Right cardiac atrium (tissue), 5 donors: Measurements from ENCODE around the gene CKS1B. TPM values are rescaled to one million over a fixed set of nuclear protein-coding genes. Genes with fewer than 3 reads are reported as not detected.

Experiments
- microRNA-seq, 2 donors: library from miRNA; unstranded; fragments of <30 nt; microRNA quantifications; one replicate each; pipeline ENCODE4 v1.2.0, GENCODE V29; 2020 to 2021
- polyA plus RNA-seq: library from polyadenylated mRNA; stranded (reverse); fragments of 200-250 nt; gene quantifications from one replicate; pipeline ENCODE4 v1.2.3, GENCODE V29; 2013
- total RNA-seq, 4 donors: library from RNA; stranded (reverse); fragmentation: NEBNext Ultra II Directional; extraction: Animal tissue kit (Norgen Biotek cat#: 25700); gene quantifications; one replicate each; pipeline ENCODE4 v1.2.1, GENCODE V29; 2021
- donor health status: healthy with polysubstance abuse.
- donor health status: DM: no; HTN: yes; CAD: no.
- donor health status: DM: no; HTN: no; CAD: no.
- donor health status: DM: no; HTN: yes; CAD: no; lungs with severe emphysema.
- donor health status: DM: yes; HTN: yes; CAD: no.

CKS1B gene
- total and polyA plus RNA-seq, 5 donors: 19.9 to 28.9 (median 25.4) TPM

Small RNAs within 50 kb of the gene (microRNA-seq; reads per million reads assigned to microRNA genes)
- 0 reads per million in 2 donors for gene MIR4258

Other genes with a start within 250 kb of the CKS1B start
- gene KCNN3, start 104.4 kb upstream of the CKS1B start, total RNA-seq: 1 to 10 TPM; 2.4 to 3.8 (median 3.4) TPM
- gene KCNN3, start 104.4 kb upstream of the CKS1B start, polyA plus RNA-seq: 1.2 TPM
- gene PMVK, start 38.0 kb upstream of the CKS1B start, total RNA-seq: 10 to 100 TPM; 51.5 to 74.3 (median 61.8) TPM
- 74.0 TPM for gene PMVK, start 38.0 kb upstream of the CKS1B start, polyA plus RNA-seq
- 100 to 1,000 TPM in 1 of 4 donors, 10 to 100 TPM in 3; 84.8 to 104 (median 90.1) TPM for gene PBXIP1, start 18.6 kb upstream of the CKS1B start, total RNA-seq
- 82.9 TPM for gene PBXIP1, start 18.6 kb upstream of the CKS1B start, polyA plus RNA-seq
- gene PYGO2, start 12.9 kb upstream of the CKS1B start, total RNA-seq: 10 to 100 TPM; 14.6 to 22.0 (median 18.6) TPM
- 14.3 TPM for gene PYGO2, start 12.9 kb upstream of the CKS1B start, polyA plus RNA-seq
- gene SHC1, start 3.9 kb upstream of the CKS1B start, total RNA-seq: 10 to 100 TPM; 63.2 to 81.7 (median 71.4) TPM
- gene SHC1, start 3.9 kb upstream of the CKS1B start, polyA plus RNA-seq: 37.9 TPM
- 10 to 100 TPM; 22.8 to 32.7 (median 25.2) TPM for gene FLAD1, start 8.7 kb downstream of the CKS1B start, total RNA-seq
- gene FLAD1, start 8.7 kb downstream of the CKS1B start, polyA plus RNA-seq: 25.3 TPM
- gene LENEP, start 18.9 kb downstream of the CKS1B start, total RNA-seq: not detected
- gene LENEP, start 18.9 kb downstream of the CKS1B start, polyA plus RNA-seq: not detected
- 10 to 100 TPM; 40.3 to 66.6 (median 52.7) TPM for gene ZBTB7B, start 28.1 kb downstream of the CKS1B start, total RNA-seq
- 41.7 TPM for gene ZBTB7B, start 28.1 kb downstream of the CKS1B start, polyA plus RNA-seq
- gene DCST2, start 59.1 kb downstream of the CKS1B start, total RNA-seq: under 1 TPM in 3 of 4 donors, not detected in 1; 0.25 to 0.33 (median 0.32) TPM
- 0.23 TPM for gene DCST2, start 59.1 kb downstream of the CKS1B start, polyA plus RNA-seq
- not detected for gene DCST1, start 59.1 kb downstream of the CKS1B start, total RNA-seq
- not detected for gene DCST1, start 59.1 kb downstream of the CKS1B start, polyA plus RNA-seq
- gene ADAM15, start 76.6 kb downstream of the CKS1B start, total RNA-seq: 100 to 1,000 TPM in 1 of 4 donors, 10 to 100 TPM in 3; 51.2 to 106 (median 63.6) TPM
- 68.4 TPM for gene ADAM15, start 76.6 kb downstream of the CKS1B start, polyA plus RNA-seq
- gene EFNA4, start 89.1 kb downstream of the CKS1B start, total RNA-seq: 1 to 10 TPM; 3.3 to 4.2 (median 3.7) TPM
- gene EFNA4, start 89.1 kb downstream of the CKS1B start, polyA plus RNA-seq: 3.0 TPM
- gene EFNA3, start 104.2 kb downstream of the CKS1B start, total RNA-seq: 1 to 10 TPM in 3 of 4 donors, under 1 TPM in 1; 0.78 to 1.9 (median 1.2) TPM
- gene EFNA3, start 104.2 kb downstream of the CKS1B start, polyA plus RNA-seq: 1.1 TPM
- 10 to 100 TPM; 25.4 to 41.4 (median 36.4) TPM for gene EFNA1, start 153.2 kb downstream of the CKS1B start, total RNA-seq
- 28.8 TPM for gene EFNA1, start 153.2 kb downstream of the CKS1B start, polyA plus RNA-seq
- 10 to 100 TPM in 2 of 4 donors, 1 to 10 TPM in 2; 8.1 to 10.1 (median 9.3) TPM for gene SLC50A1, start 161.2 kb downstream of the CKS1B start, total RNA-seq
- 13.6 TPM for gene SLC50A1, start 161.2 kb downstream of the CKS1B start, polyA plus RNA-seq
- gene DPM3, start 165.8 kb downstream of the CKS1B start, total RNA-seq: 10 to 100 TPM; 71.2 to 81.6 (median 74.6) TPM
- 186 TPM for gene DPM3, start 165.8 kb downstream of the CKS1B start, polyA plus RNA-seq
- 100 to 1,000 TPM; 122 to 150 (median 130) TPM for gene KRTCAP2, start 198.6 kb downstream of the CKS1B start, total RNA-seq
- 217 TPM for gene KRTCAP2, start 198.6 kb downstream of the CKS1B start, polyA plus RNA-seq
- under 1 TPM; 0.17 to 0.37 (median 0.26) TPM for gene TRIM46, start 199.2 kb downstream of the CKS1B start, total RNA-seq
- 0.18 TPM for gene TRIM46, start 199.2 kb downstream of the CKS1B start, polyA plus RNA-seq
- 10 to 100 TPM; 16.5 to 33.4 (median 20.1) TPM for gene THBS3, start 233.2 kb downstream of the CKS1B start, total RNA-seq
- 19.6 TPM for gene THBS3, start 233.2 kb downstream of the CKS1B start, polyA plus RNA-seq
- 10 to 100 TPM; 20.1 to 24.3 (median 21.1) TPM for gene MTX1, start 234.0 kb downstream of the CKS1B start, total RNA-seq
- gene MTX1, start 234.0 kb downstream of the CKS1B start, polyA plus RNA-seq: 31.9 TPM